NCI-H2107 (cell line): Measurements from ENCODE around the gene MAP3K19.
"Not testable (repeated sequence)": the region's sequence is repeated elsewhere in the genome, so short reads cannot be mapped to it uniquely, and the experiment has no call there.

Experiments
- DNase-seq: peaks from one replicate; lab custom pipeline; 2025; lab: John Stamatoyannopoulos, UW

MAP3K19 gene, protein sequence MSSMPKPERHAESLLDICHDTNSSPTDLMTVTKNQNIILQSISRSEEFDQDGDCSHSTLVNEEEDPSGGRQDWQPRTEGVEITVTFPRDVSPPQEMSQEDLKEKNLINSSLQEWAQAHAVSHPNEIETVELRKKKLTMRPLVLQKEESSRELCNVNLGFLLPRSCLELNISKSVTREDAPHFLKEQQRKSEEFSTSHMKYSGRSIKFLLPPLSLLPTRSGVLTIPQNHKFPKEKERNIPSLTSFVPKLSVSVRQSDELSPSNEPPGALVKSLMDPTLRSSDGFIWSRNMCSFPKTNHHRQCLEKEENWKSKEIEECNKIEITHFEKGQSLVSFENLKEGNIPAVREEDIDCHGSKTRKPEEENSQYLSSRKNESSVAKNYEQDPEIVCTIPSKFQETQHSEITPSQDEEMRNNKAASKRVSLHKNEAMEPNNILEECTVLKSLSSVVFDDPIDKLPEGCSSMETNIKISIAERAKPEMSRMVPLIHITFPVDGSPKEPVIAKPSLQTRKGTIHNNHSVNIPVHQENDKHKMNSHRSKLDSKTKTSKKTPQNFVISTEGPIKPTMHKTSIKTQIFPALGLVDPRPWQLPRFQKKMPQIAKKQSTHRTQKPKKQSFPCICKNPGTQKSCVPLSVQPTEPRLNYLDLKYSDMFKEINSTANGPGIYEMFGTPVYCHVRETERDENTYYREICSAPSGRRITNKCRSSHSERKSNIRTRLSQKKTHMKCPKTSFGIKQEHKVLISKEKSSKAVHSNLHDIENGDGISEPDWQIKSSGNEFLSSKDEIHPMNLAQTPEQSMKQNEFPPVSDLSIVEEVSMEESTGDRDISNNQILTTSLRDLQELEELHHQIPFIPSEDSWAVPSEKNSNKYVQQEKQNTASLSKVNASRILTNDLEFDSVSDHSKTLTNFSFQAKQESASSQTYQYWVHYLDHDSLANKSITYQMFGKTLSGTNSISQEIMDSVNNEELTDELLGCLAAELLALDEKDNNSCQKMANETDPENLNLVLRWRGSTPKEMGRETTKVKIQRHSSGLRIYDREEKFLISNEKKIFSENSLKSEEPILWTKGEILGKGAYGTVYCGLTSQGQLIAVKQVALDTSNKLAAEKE (N-terminal part only)

DNA sequence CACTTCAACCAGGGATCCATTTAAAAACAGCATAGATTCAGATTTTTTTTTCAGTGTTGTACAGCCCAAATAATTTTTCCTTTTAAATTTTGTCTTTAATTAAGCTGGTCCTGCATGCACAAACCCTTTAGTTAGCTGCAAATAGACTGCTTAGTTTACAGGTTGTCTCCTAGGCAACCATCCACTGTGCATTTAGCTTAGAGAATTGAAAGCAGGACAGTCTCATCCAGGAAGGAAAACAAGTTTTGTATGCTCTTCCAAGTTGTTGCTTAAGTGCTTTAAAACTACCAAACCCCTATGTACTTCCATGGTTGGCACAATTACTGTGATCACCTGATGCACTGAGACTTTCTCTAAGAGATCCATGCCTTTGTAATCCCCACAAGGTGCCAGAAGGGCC lies at the start of gene MAP3K19:
MAP3K19 (minus strand) TSS at position 148 of the 400 bp plus-strand sequence. CDS start 22,800 bp downstream, outside the sequence.
- no peak for DNase-seq

DNA sequence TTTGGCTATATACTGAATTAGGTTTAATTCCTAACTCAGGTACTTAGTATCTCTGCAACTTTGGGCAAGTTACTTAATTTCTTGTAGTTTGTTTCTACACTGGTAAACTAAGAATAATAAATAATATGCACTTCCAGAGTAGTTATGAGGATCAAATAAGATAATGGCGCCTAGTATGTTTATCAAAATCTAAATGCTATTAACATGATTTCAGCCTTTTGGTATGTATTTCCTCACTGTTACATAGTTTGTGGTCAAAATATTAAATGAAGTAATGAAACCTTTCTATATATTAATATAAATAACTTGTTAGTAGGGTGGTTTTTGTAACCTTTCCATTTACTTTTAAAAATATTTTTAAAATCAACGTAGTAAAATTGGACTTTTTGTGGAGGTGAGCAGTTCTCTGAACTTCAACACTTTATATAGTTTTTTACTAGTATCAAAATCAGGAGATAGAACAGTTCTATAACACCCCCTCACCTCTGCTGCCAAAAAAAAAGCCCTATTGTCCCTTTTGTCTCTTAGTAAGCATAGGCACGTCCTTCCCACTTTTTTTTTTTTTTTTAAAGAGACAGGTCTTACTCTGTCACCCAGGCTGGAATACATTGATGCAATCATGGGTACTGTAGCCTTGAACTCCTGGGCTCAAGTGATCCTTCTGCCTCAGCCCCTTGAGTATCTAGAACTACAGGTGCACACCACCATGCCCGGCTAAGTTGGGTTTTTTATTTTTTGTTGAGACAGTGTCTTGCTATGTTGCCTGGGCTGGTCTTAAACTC lies 49.6 kb upstream of the MAP3K19 start:
- no peak for DNase-seq

DNA sequence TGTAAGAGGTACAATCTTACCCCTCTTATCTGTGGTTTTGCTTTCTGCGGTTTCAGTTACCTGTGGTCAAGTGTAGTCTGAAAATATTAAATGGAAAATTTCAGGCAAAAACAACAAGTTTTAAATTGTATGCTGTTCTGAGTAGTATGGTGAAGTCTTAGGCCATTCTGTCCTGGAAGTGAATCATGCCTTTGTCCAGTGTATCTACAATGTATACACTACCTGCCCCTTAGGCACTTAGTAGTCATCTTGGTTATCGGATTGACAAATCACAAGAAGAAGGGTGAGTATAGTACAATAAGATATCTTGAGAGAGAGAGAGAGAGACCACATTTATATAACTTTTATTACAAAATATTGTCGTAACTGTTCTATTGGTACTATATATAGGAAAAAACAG lies 48.3 kb upstream of the MAP3K19 start:
- no peak for DNase-seq

DNA sequence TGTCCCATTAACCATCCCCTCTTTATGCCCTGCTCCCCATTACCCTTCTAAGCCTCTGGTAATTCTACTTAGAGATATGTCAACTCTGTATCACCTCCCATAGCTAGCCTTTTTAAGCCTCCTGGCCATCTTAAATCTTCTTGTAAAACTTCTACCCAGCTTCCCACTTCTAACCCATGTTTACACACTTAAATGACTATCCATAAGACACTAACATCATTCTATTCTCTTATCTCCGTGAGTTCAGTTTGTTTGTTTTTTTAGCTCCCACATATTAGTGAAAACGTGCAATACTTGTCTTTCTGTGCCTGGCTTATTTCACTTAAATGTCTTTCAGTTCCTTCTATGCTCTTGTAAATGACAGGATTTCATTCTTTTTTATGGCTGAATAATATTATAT lies 47.3 kb upstream of the MAP3K19 start:
- no peak for DNase-seq

DNA sequence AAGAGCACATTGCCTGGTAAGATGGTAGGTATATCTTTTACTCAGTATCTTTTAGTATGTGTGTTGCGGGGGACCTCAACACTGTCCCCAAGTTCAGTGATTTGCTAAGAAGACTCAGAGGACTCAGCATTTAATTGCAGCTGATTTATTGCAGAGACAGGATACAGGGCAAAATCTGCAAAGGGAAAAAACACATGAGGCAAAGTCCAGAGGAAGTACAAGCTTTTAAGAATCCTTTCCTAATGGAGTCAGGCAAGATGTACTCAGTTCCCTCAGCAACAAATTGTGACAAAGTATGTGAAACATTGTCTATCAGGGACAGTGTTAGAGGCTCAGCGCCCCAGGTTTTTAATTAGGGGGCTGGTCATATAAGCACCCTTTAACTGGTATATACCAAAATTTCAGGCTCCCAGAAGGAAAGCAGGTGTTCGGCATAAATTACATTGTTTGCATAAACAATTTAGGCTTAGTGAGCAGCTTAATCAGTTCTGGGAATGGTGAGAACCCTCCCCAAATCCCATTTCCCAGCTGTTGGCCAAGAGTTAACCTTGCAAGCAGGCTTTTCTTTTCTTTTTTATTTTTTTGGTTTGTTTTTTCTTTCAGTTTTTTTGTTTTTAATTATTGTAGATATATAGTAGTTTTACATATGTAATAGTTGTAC lies 46.6 kb upstream of the MAP3K19 start:
- no peak for DNase-seq

DNA sequence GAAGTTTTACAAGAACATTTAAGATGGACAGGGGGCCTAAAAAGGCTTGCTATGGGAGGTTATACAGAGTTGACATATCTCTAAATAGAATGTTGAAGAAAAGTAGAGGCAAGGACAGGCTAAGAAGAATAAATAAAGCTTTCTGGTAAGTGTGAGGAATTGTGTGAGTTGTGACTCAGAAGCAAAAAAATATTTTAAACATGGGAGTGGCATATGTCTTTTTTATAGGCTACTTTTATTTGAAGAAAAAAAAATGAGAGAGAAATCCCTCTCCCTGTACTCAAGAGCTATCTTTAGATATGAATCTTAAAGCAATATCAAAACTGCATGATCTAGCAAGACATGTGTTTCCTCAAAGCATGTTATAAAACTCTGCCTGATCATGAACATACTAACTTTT lies 45.9 kb upstream of the MAP3K19 start:
- DNase-seq = no peak

DNA sequence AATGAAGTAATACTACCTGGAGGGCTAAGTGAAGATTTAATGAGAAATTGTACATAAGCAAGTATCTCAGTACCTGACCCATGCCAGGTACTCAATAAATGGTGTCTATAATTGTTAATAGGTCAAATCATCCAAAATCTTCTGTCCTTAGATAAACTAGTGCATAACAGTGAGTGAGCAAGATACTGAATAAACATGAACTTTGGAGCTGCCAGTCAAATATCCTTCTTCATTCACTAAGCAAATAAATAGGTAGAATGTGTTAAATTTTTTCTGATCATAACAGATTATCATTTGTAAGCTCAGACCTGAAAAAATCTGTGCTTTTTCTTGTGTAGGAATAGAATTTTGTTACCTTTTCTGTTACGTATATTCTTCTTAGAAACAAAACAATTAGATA lies 44.4 kb upstream of the MAP3K19 start:
- no peak for DNase-seq

DNA sequence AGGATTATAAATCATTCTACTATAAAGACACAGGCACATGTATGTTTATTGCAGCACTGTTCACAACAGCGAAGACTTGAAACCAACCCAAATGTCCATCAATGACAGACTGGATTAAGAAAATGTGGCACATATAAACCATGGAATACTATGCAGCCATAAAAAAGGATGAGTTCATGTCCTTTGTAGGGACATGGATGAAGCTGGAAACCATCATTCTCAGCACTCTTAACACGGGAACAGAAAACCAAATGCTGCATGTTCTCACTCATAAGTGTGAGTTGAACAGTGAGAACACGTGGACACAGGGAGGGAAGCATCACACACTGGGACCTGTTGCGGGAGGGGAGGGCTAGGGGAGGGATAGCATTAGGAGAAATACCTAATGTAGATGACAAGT lies 42.4 kb upstream of the MAP3K19 start:
- not testable (repeated sequence) for DNase-seq

DNA sequence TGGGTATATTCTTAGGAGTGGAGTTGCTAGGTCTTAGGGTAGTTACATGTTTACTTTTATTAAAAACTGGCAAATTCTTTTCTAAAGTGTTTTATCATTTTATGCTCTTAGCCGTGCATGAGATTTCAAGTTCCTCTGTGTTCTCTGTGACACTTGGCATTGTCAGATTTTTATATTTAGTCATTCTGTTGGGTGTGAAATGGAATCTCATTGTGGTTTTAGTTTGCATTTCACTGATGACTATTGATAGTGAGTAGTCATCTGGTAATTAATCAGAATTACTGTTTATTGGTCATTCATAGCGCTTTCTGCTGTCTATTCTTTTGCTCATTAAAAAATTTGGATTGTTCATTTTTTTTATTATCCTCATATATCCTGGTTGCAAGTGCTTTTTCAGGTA lies 39.0 kb upstream of the MAP3K19 start:
- DNase-seq = no peak

DNA sequence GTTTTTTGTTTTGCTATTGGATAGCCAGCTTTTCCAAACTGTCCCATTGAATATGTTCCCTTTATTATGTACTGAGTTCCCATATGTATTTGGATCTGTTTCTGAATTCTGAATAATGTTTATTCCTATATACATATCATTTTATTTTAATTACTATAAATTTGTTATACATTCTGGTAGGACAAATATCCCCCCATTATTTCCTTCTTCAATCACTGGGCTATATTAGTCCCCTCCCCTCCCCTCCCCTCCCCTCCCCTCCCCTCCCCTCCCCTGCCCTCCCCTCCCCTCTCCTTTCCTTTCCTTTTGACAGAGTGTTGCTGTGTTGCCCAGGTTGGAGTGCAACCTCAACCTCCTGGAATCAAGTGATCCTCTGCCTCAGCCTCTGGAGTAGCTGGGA lies 31.2 kb upstream of the MAP3K19 start:
- DNase-seq = no peak

DNA sequence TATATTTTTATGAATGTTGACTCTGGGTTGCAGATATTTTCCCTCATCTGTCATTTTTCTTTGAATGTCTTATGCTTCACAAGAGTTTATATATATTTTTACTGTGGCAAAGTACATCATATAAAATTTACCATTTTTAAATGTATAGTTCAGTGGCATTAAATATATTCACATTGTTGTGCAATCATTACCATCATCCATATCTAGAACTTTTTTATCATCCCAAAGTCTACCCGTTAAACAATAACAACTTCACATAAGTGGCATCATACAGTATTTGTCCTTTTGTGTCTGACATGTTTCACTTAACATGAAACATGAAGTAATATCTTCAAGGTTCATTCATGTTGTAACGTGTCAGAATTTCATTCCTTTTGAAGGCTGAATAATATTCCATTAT lies 29.3 kb upstream of the MAP3K19 start:
- no peak for DNase-seq

DNA sequence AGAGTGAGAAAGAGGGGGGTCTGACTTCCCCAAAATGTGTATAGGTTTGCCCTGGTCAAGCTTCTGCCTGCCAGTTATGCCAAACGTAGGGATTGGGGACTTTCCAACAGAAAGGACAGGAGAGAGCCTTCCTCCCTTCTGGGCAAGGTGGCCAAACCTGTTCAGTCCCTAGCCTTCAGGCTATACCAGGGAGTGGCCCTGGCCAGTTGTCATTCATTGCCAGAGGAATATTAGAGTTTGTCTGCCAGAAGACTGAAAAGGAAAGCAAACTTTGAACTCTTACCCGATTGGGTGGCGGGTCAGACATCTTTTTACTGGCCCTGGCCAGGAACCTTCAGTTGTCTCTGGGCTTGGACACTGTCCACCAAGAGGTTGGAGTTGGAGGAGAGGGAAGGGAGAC lies 27.0 kb upstream of the MAP3K19 start:
- DNase-seq = no peak

DNA sequence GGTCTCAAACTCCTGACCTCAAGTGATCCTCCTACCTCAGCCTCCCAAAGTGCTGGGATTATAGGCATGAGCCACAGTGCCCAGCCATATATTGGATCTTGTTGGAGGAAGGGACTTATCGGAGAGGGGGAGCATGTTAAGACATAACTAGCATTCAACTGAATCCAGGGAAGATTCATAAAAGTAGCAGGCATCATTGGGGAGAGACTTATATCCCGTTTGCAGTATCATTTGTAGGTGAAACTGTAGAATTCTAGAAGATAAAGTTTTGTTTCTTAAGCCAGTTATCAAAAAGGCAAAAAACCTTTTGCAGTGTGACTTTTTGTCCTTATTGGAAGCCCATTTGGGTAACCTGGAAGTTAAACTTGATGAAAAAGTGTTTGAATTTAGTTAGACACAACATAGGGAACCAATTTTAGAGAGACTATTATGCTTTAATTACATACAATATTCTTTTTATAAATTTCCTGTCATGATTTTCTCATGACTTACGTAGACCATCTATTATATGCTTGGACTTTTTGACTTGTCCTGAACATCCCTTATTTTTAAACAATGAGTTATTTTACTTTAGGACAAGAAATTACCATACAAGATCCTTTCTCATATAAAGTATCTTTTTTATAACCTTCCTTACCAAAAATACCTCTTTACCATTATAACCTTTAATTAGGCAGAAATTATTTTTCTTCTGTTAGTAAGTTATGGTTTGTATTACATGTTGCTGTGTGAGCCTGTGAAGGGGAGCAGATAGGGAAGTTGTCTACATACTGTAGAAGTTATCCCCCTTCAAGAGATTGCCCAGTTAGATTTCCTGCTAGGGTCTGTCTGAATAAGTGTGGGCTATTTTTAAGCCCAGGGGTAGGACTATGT lies 25.1 kb upstream of the MAP3K19 start:
- no peak for DNase-seq

DNA sequence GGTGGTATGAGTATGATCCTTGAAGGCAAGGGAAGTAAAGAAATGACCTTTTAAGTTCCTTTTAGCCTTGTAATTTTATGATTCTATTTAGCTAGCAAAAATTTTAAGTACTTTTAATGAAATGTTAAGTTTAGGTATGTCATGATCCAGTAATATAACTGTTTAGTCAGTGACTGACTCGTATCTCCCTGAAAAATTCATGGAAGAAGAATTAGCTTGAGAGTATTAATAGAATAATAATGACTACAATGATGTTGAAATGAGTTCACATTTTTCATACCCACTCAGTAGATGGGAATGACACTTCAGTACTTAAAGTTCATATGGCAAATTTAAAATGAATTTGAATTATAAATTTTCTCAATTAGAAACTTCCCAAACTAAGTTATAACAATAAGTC lies 19.5 kb upstream of the MAP3K19 start:
- DNase-seq = no peak

DNA sequence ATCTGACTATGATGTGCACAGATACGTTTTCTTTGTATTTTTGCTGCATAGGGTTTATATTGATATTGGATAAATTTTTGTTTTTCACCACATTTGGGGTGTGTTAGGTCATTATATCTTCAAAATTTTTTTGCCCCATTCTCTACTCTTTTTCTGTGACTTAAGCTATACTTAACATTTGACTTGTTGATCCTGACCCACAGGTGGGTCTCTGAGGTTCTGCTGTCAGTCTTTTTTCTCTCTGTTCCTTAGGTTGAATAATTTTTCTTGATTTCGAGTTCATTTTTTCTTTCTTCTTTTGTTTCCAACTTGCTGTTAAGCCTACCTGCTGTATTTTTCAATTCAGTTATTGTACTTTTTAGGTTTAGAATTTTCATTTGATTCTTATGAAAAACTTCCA lies 16.9 kb upstream of the MAP3K19 start:
- DNase-seq = no peak

DNA sequence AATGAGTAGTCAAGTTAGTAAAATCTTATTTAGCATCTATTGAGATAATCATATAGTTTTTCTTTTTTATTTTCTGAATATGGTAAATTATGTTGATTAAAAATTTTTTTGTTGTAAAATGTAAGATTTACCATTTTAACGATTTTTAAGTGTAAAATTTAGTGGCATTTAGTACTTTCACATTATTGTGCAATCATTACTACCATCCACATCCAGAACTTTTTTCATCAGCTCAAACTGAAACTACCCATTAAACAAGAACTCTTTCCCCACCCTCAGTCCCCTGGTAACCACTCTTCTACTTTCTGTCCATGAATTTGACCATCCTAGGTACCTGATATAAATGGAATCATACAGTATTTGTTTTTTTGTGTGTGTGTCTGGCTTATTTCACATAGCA lies 16.0 kb upstream of the MAP3K19 start:
- no peak for DNase-seq

DNA sequence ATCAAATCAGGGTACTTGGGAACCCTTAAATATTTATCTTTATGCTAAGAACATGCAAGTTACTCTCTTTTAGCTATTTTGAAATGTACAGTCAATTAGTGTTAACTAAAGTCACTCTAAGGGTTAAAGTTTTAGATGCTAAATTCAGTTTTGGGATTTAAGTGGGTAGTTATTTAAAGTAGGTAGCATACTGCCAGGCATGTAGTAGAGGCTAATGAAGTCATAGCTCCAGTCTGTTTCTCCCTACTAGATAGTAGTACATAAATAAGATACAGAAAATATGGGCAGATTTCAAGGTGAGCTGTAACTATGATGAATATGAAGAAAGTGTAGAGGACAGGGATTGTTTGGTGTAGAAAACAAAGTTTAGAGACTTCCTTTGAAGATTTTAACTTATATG lies 12.3 kb upstream of the MAP3K19 start:
- no peak for DNase-seq

DNA sequence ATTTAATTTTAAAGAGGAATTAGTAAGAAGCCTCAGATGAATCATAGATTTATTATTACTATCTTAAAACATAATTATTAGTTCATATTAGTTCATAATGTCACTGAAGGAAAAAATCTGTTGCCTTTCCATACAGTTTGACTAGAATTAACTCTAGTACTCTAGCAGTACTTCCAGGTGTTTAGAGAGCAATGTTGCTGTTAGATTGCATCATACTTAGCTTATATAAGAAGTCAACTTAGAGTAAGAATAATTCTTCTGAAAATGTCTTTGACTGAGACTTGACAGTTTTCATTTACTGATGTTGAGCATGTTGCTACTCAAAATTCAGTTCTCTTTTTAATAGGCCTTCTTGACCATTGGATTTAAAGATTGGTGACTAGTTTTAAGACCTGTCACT lies 9.5 kb upstream of the MAP3K19 start:
- DNase-seq = no peak

DNA sequence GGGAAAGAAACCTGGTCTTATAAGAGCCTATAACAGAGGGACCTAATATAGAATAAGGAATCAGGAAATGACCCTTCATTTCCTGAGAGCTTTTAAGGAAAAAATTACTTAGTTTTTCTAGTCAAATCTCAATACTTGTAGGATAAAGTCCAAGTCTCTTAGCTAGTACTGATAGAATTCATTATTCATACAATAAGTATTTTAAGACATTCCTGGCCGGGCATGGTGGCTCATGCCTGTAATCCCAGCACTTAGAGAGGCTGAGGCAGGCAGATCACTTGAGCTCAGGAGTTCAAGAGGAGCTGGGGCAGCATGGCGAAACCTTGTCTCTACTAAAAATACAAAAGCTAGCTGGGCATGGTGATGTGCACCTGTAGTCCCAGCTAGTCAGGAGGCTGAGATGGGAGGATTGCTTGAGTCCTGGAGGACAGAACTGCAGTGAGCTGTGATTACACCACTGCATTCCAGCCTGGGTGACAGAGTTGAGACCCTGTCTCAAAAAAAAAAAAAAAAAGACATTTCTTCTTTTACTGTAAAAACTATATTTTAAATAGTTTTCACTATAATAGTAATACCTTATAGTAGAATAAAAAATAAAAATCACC lies 8.0 kb upstream of the MAP3K19 start:
- DNase-seq = no peak

DNA sequence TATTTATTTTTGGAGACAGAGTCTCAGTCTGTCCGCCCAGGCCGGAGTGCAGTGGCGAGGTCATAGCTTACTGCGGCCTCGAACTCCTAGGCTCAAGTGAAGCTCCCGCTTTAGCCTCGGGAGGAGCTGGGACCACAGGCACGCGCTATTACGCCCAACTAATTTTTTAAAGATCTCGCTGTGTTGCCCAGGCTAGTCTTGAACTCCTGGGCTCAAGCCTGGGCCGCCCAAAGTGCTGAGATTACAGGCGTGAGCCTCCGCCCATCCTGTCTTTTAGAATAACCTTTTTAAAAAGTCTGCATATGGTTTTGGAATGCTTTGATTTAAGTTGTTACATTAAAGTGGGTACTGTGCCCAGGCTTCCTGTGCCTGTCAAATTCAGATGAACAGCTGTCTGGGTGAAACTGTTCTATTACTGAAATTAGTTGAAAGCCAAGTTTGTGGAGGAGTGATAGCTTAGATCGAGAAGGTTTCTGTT lies 5.8 kb upstream of the MAP3K19 start:
- no peak for DNase-seq
